ENCODE data around the gene TSPAN3.

GRCh38 chr15:77071305-77072223, 655 bp upstream of the TSPAN3 start:
- TF ChIP-seq CTCF (IDR thresholded peaks at IDR 0.05) (no peak), ZFX (IDR thresholded peaks at IDR 0.05; ENCODE audit: borderline replicate concordance) (no peak)
